ENCODE results near the gene CNGA3. TPM values are rescaled to one million over a fixed set of nuclear protein-coding genes. Genes with fewer than 3 reads are reported as not detected.

CNGA3 gene
- polyA plus RNA-seq, 2 of the 4 experiments (the other 2 are of a cell fraction), result not detected

GRCh38 chr2:98356729-98357128 is 10.5 kb downstream of the CNGA3 start (continued):
- TF ChIP-seq TP53 (CRISPR knock-in tag; IDR thresholded peaks at IDR 0.05) (no peak), CHD2 (IDR thresholded peaks at IDR 0.05; ENCODE audit: low read length, partially characterized antibody) (no peak), ZNF302 (CRISPR knock-in tag; IDR thresholded peaks at IDR 0.05) (no peak), EHF (CRISPR knock-in tag; IDR thresholded peaks at IDR 0.05) (no peak), HOXB13 (CRISPR knock-in tag; IDR thresholded peaks at IDR 0.05; ENCODE audit: low read depth) (no peak), JUN (IDR thresholded peaks at IDR 0.05) (0 out of 5 replicates have a peak, but pooled peaks of 1 of the 2 experiments have one; percentile 28), HES2 (IDR thresholded peaks at IDR 0.05) (no peak), FOXS1 (CRISPR knock-in tag; IDR thresholded peaks at IDR 0.05) (no peak), E2F6 (IDR thresholded peaks at IDR 0.05; ENCODE audit: borderline replicate concordance, low read depth) (no peak), FOSL2 (IDR thresholded peaks at IDR 0.05) (peak; percentile 43; the same call in 1 of the 2 replicates), FOSL2 (CRISPR knock-in tag; IDR thresholded peaks at IDR 0.05) (peak; percentile 84), RCOR1 (IDR thresholded peaks at IDR 0.05; ENCODE audit: low read depth, low read length) (no peak), KDM1A (IDR thresholded peaks at IDR 0.05; ENCODE audit: low read depth) (no peak), SREBF2 (IDR thresholded peaks at IDR 0.05) (no peak), POLR2A (IDR thresholded peaks at IDR 0.05; ENCODE audit: low read length) (no peak), BHLHE40 (IDR thresholded peaks at IDR 0.05; ENCODE audit: low read depth, low read length) (no peak), NR3C1 (IDR thresholded peaks at IDR 0.05) (no peak), USF2 (IDR thresholded peaks at IDR 0.05) (no peak), EP300 (IDR thresholded peaks at IDR 0.05) (0 out of 5 replicates have a peak, but pooled peaks of 1 of the 2 experiments have one; percentile 39), BCL3 (IDR thresholded peaks at IDR 0.05) (no peak), MAFK (IDR thresholded peaks at IDR 0.05; ENCODE audit: partially characterized antibody) (no peak), RAD21 (conservative IDR thresholded peaks at IDR 0.05 in 1 of 2, IDR thresholded peaks at IDR 0.05 in 1 of 2) (no peak), GATA3 (IDR thresholded peaks at IDR 0.05; ENCODE audit: borderline replicate concordance) (peak; percentile 94), ZC3H11A (IDR thresholded peaks at IDR 0.05) (no peak), MAZ (IDR thresholded peaks at IDR 0.05; ENCODE audit: borderline replicate concordance, low read depth, low read length) (no peak), RFX5 (IDR thresholded peaks at IDR 0.05) (no peak), RNF2 (IDR thresholded peaks at IDR 0.05; ENCODE audit: borderline replicate concordance, low read depth) (no peak), HMGXB4 (CRISPR knock-in tag; IDR thresholded peaks at IDR 0.05; ENCODE audit: borderline replicate concordance) (no peak), ESRRA (IDR thresholded peaks at IDR 0.05; ENCODE audit: borderline replicate concordance, low read length) (no peak), MAX (IDR thresholded peaks at IDR 0.05) (no peak), RARB (CRISPR knock-in tag; IDR thresholded peaks at IDR 0.05) (no peak), CHD4 (IDR thresholded peaks at IDR 0.05; ENCODE audit: borderline replicate concordance) (no peak), ELK1 (IDR thresholded peaks at IDR 0.05; ENCODE audit: low read depth, low read length) (no peak), FOSB (CRISPR knock-in tag; IDR thresholded peaks at IDR 0.05) (no peak)
